GM13977 (cell line): ENCODE measurements around the gene MAST1.

Experiments
- DNase-seq: peaks from one replicate; pipeline ENCODE4 v3.0.0; 2012; ENCODE audit warnings: low spot score
- CTCF ChIP-seq: IDR thresholded peaks from 2 replicates; pipeline ENCODE4 v1.5.1; 2012; ENCODE audit warnings: mild to moderate bottlenecking, control low read depth; ENCODE audit not compliant: insufficient read depth; ENCODE audit errors: extremely low read depth, missing control alignments
- in situ Hi-C: fragments of 300-500 bp; cut with MboI; formaldehyde crosslinking; loops from one replicate; pipeline ENCODE4 v1.12.0; 2022; ENCODE audit warnings: low sequenced_read_pairs, low pct_unique_long_range_greater_than_20kb, mixed read lengths, inconsistent platforms; ENCODE audit not compliant: unreplicated experiment

Gene MAST1

GRCh38 chr19:12872941-12873890, 34.9 kb downstream of the MAST1 start:
- in situ Hi-C loops: no loop called here
- peak; percentile 64 for DNase-seq

GRCh38 chr19:12873891-12874745, 35.8 kb downstream of the MAST1 start:
- DNase-seq: no peak
- TF ChIP-seq CTCF: no peak
- in situ Hi-C loops: no loop called here

More at GRCh38 chr19:12872941-12873890, 34.9 kb downstream of the MAST1 start:
- no peak for TF ChIP-seq CTCF

- in situ Hi-C loops: no loop called here
- DNase-seq: no peak
- no peak for TF ChIP-seq CTCF
These were observed 36.8 kb downstream of the MAST1 start for GRCh38 chr19:12875086-12875485.

GRCh38 chr19:12880551-12881171, 42.3 kb downstream of the MAST1 start:
- in situ Hi-C loops: no loop called here
- peak; percentile 63 for DNase-seq
- no peak for TF ChIP-seq CTCF

- in situ Hi-C loops: no loop called here
These were observed 43.0 kb downstream of the MAST1 start, which contains the start of gene DNASE2 for GRCh38 chr19:12881172-12881808. DNASE2 (minus strand) TSS chr19:12881449; CDS start chr19:12881375, 74 bp downstream.

More at GRCh38 chr19:12881172-12881808, 43.0 kb downstream of the MAST1 start, which contains the start of gene DNASE2:
- TF ChIP-seq CTCF: no peak
- peak; percentile 98 for DNase-seq
